Stimulated activated CD4-positive, alpha-beta T cell treated with anti-CD3 and anti-CD28 coated beads, TNF-alpha, amount 100 ng/mL, for 1 hour (primary cell): Measurements from ENCODE around the gene NDUFB11.
A peak's percentile ranks its signal among the peaks of the same experiment; 100 is the strongest.
"Not testable (repeated sequence)": the region's sequence is repeated elsewhere in the genome, so short reads cannot be mapped to it uniquely, and the experiment has no call there.

Experiments used
- DNase-seq, 3 donors: peaks; one replicate each; pipeline ENCODE4 v3.0.0-alpha.2; 2020; ENCODE audit warnings: low read depth in 3 of 3, low spot score in 1 of 3

Gene NDUFB11

GRCh38 chrX:47146936-47147859 is 2.7 kb upstream of the NDUFB11 start:
- no peak for DNase-seq

- DNase-seq = no peak
These were observed 1.8 kb upstream of the NDUFB11 start for GRCh38 chrX:47146121-47146935.

- peak in 1 of 3 donors; percentile 4 for DNase-seq
These were observed 1.1 kb upstream of the NDUFB11 start for GRCh38 chrX:47145395-47146120.

GRCh38 chrX:47143894-47144625 is 442 bp downstream of the NDUFB11 start:
- peak in 2 of 3 donors; percentile 2 to 6 for DNase-seq

GRCh38 chrX:47138171-47138570 is 6.3 kb downstream of the NDUFB11 start:
- no peak for DNase-seq

- not testable (repeated sequence) for DNase-seq
These were observed 8.9 kb downstream of the NDUFB11 start for GRCh38 chrX:47135650-47136049.

- no peak for DNase-seq
These were observed 11.0 kb downstream of the NDUFB11 start for GRCh38 chrX:47133493-47133892.

- DNase-seq = no peak
These were observed 14.6 kb downstream of the NDUFB11 start for GRCh38 chrX:47129899-47130358.

- DNase-seq = peak; percentile 67 to 74 (median 72)
These were observed 15.2 kb downstream of the NDUFB11 start for GRCh38 chrX:47129157-47129898.

- not testable (repeated sequence) for DNase-seq
These were observed 20.0 kb downstream of the NDUFB11 start for GRCh38 chrX:47124466-47124865.

GRCh38 chrX:47116551-47117110 is 27.9 kb downstream of the NDUFB11 start:
- DNase-seq = not testable (repeated sequence)

GRCh38 chrX:47112316-47112954 is 32.1 kb downstream of the NDUFB11 start:
- DNase-seq = no peak

- not testable (repeated sequence) for DNase-seq
These were observed 33.4 kb downstream of the NDUFB11 start for GRCh38 chrX:47110936-47111615.

- DNase-seq = no peak
These were observed 43.3 kb downstream of the NDUFB11 start for GRCh38 chrX:47101206-47101605.

GRCh38 chrX:47098338-47099094 is 46.0 kb downstream of the NDUFB11 start:
- no peak for DNase-seq

- no peak for DNase-seq
These were observed 47.5 kb downstream of the NDUFB11 start for GRCh38 chrX:47097018-47097417.

- no peak for DNase-seq
These were observed 50.6 kb downstream of the NDUFB11 start for GRCh38 chrX:47093860-47094259.

GRCh38 chrX:47093248-47093647 is 51.3 kb downstream of the NDUFB11 start:
- no peak for DNase-seq
